ENCODE data around the gene NELFCD. TPM values are rescaled to one million over a fixed set of nuclear protein-coding genes. Genes with fewer than 3 reads are reported as not detected.

NELFCD gene
- 49.3 and 52.3 TPM in 2 replicates for total RNA-seq

GRCh38 chr20:58980711-58981627 lies at the start of gene NELFCD:
Gene NELFCD, plus strand, starts transcription at chr20:58981256. Its CDS starts 54 bp downstream, at chr20:58981310.

GRCh38 chr20:59006864-59007664 lies 26.0 kb downstream of the NELFCD start, which contains the start of gene CTSZ:
Gene CTSZ, minus strand, starts transcription at chr20:59007254. Its CDS starts 126 bp downstream, at chr20:59007128.

GRCh38 chr20:59019217-59019616 lies 38.2 kb downstream of the NELFCD start, which contains the start of gene TUBB1:
Gene TUBB1, plus strand, starts transcription at chr20:59019429. Its CDS starts 94 bp downstream, at chr20:59019523.

GRCh38 chr20:59032023-59032712 lies 51.1 kb downstream of the NELFCD start, which contains the start of gene ATP5F1E:
Gene ATP5F1E, minus strand, starts transcription at chr20:59032335. Its CDS starts 84 bp downstream, at chr20:59032251.

GRCh38 chr20:59042151-59042795 lies 61.2 kb downstream of the NELFCD start, which contains the start of gene PRELID3B:
Gene PRELID3B, minus strand, starts transcription at chr20:59042786. Its CDS starts 56 bp downstream, at chr20:59042730.

Other genes starting within 250 kb of the NELFCD start
- not detected in 2 replicates for gene GNAS-AS1, start 130.4 kb upstream of the NELFCD start, total RNA-seq
- 552 and 577 TPM in 2 replicates for gene GNAS, start 128.5 kb upstream of the NELFCD start, total RNA-seq
- 180 and 216 TPM in 2 replicates for gene CTSZ, start 26.0 kb downstream of the NELFCD start, total RNA-seq
- not detected in 2 replicates for gene TUBB1, start 38.2 kb downstream of the NELFCD start, total RNA-seq
- gene ATP5F1E, start 51.1 kb downstream of the NELFCD start, total RNA-seq = 40.9 and 43.7 TPM in 2 replicates
- gene PRELID3B, start 61.5 kb downstream of the NELFCD start, total RNA-seq = 44.0 and 56.2 TPM in 2 replicates
- gene ZNF831, start 182.6 kb downstream of the NELFCD start, total RNA-seq = not detected in 2 replicates

Measured in mammary microvascular endothelial cell (primary cell).